RWPE2 (cell line): ENCODE results near the gene UROD.
A peak's percentile ranks its signal among the peaks of the same experiment; 100 is the strongest.

Source experiments
- ATAC-seq: fragments of 200-7000 bp; cut with Tn5 transposase; 3 replicates; pipeline ENCODE4 v1.9.1; 2021; ENCODE audit warnings: low read depth
- DNase-seq: peaks from one replicate; pipeline ENCODE4 v3.0.0-alpha.2; 2020; ENCODE audit warnings: low spot score
- H3K27ac ChIP-seq: fragments of 450-650 bp; 2 replicates; pipeline ENCODE4 v1.5.1; 2017; ENCODE audit warnings: mild to moderate bottlenecking; ENCODE audit not compliant: poor library complexity, severe bottlenecking
- H3K27me3 ChIP-seq: fragments of 250-450 bp; sonication (Bioruptor Pico); 2 replicates; pipeline ENCODE4 v1.5.1; 2021; ENCODE audit warnings: mild to moderate bottlenecking, moderate library complexity; ENCODE audit not compliant: insufficient read depth, poor library complexity, severe bottlenecking
- H3K36me3 ChIP-seq: fragments of 250-450 bp; sonication (Bioruptor Pico); 2 replicates; pipeline ENCODE4 v1.5.1; 2020; ENCODE audit warnings: low read depth, mild to moderate bottlenecking, moderate library complexity
- H3K4me1 ChIP-seq: fragments of 250-450 bp; sonication (Bioruptor Pico); 2 replicates; pipeline ENCODE4 v1.5.1; 2021; ENCODE audit warnings: mild to moderate bottlenecking, moderate library complexity; ENCODE audit not compliant: insufficient read depth, poor library complexity, severe bottlenecking
- H3K4me3 ChIP-seq: fragments of 250-450 bp; sonication (Bioruptor Pico); 2 replicates; pipeline ENCODE4 v1.5.1; 2021; ENCODE audit warnings: mild to moderate bottlenecking, moderate library complexity; ENCODE audit not compliant: severe bottlenecking
- H3K9me3 ChIP-seq: fragments of 250-450 bp; sonication (Bioruptor Pico); 2 replicates; pipeline ENCODE4 v1.5.1; 2021; ENCODE audit warnings: mild to moderate bottlenecking, moderate library complexity; ENCODE audit not compliant: severe bottlenecking
- TF ChIP-seq, protein P1 (sequence below): fragments of 450-650 bp; IDR thresholded peaks from one replicate; pipeline ENCODE4 v1.5.1; 2017; ENCODE audit warnings: mild to moderate bottlenecking, moderate library complexity; ENCODE audit not compliant: poor library complexity, severe bottlenecking

UROD gene

DNA sequence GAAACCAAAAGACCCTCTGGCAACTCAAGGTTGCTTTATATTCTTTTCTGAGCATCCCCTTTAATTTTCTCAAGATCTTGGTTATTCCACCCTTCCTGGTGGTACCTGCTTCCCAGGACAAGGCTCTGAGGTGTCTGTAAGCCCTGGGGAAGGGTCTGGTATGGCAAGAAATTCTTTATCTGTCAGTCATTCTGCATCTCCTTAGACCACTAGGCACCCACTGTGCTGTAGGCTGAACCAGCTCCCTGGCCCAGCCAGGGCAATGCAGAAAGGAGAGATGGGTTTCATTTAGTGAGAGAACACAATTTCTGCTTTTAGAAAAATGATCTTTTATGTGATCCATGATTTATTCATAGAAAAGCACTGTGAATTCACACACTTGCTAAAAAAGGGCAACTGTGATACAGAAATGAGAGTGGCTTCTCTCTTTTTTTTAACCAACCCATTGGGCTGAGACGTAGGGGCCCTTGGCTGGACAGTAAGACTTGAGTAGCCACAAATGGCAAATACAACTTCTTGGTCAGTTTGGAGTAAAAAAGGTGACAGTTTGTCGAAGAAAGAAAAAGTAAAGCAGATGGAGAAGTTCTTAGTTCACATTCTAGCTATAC, 4.1 kb downstream of the UROD start:
- H3K4me3 ChIP-seq, result no peak overlapping the region

DNA sequence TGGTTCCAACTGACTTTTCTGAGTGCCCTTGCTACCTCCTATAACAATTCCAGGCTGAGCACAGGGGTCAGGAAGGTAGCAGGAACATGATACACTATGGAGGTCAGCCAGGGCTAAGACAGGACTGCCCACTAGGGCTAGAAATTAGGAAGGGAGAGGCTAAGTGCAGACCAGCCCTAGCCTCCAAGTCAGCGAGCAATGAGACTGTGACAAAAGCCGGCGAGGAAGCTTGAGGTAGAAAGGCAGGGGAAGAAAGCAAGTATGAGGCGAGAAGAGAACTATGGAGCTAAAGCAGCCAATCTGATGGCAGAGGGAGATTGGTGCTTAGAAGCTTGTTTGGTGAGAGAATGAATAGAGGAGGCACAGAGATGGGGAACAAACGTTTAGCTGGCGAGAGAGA, 4.7 kb downstream of the UROD start:
- Histone ChIP-seq H3K27ac (no peak overlapping the region), H3K9me3 (no peaks in the 10 kb centered on the region), H3K4me1 (no peaks in the 10 kb centered on the region), H3K4me3 (no peak overlapping the region), H3K27me3 (no peaks in the 10 kb centered on the region), H3K36me3 (peaks cover 20% of the 10 kb centered on the region)
- DNase-seq (no peak), ATAC-seq (no peak)
- TF ChIP-seq, protein P1, sequence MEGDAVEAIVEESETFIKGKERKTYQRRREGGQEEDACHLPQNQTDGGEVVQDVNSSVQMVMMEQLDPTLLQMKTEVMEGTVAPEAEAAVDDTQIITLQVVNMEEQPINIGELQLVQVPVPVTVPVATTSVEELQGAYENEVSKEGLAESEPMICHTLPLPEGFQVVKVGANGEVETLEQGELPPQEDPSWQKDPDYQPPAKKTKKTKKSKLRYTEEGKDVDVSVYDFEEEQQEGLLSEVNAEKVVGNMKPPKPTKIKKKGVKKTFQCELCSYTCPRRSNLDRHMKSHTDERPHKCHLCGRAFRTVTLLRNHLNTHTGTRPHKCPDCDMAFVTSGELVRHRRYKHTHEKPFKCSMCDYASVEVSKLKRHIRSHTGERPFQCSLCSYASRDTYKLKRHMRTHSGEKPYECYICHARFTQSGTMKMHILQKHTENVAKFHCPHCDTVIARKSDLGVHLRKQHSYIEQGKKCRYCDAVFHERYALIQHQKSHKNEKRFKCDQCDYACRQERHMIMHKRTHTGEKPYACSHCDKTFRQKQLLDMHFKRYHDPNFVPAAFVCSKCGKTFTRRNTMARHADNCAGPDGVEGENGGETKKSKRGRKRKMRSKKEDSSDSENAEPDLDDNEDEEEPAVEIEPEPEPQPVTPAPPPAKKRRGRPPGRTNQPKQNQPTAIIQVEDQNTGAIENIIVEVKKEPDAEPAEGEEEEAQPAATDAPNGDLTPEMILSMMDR, result no peak

More for the DNA sequence above, 4.1 kb downstream of the UROD start:
- H3K4me1 ChIP-seq, result peaks cover 4% of the 10 kb centered on the region
- H3K9me3 ChIP-seq, result no peaks in the 10 kb centered on the region
- ATAC-seq (no peak), DNase-seq (no peak)
- H3K36me3 ChIP-seq, result peaks cover 20% of the 10 kb centered on the region
- H3K27ac ChIP-seq, result no peak overlapping the region
- TF ChIP-seq, protein P1, result no peak
- H3K27me3 ChIP-seq, result no peaks in the 10 kb centered on the region

DNA sequence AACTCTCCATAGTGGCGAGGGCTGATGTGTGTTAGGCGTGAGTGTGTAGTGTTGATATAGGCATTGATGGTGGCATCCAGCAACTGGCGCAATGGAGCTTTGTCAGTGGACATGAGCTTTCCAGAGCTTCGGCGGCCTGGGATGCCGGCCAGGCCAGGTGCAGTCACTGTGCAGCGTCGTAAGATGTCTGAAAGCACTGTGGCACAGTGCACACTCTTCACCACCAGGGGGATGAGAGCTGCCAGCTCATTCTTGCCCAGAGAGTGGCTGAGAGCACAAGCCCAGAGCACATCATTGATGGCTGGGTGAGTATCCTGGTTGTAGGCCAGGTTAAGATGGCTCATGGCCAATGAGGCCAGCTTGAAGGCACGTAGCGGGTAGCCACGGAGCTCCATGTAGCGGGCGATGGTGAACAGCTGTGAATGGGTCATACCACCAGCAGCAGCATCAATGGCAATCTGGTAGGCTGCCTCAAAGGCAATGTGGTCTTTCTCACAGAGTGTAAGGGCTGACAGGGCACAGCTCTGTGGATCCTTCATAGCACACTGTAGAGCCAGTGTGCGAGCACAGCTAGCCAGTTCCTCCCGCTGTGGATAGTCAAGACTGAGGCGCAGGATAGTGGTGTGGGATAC, 6.7 kb downstream of the UROD start:
- H3K27me3 ChIP-seq, result no peaks in the 10 kb centered on the region
- no peak overlapping the region for H3K27ac ChIP-seq
- ATAC-seq, result peak; percentile 88
- no peaks in the 10 kb centered on the region for H3K4me1 ChIP-seq
- H3K4me3 ChIP-seq, result no peak overlapping the region
- H3K9me3 ChIP-seq, result no peaks in the 10 kb centered on the region
- H3K36me3 ChIP-seq, result peaks cover 17% of the 10 kb centered on the region
- TF ChIP-seq, protein P1, result peak; percentile 69
- DNase-seq, result no peak

DNA sequence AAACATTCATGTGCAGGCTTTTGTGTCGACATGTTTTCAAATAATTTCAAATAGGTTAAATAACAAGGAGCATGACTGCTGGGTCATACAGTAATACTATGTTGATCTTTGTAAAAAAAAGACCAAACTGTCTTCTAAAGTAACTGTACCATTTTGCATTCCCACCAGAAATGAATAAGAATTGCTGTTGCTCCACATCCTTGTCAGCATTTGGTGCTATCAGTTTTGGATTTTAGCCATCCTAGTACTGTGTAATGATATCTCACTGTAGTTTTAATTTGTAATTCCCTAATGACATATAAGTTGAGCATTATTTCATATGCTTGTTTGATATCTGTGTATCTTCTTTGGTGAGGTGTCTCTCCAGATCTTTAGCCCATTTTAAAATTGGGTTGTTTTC, 11.6 kb downstream of the UROD start:
- DNase-seq (no peak), ATAC-seq (no peak)
- H3K27me3 ChIP-seq, result no peaks in the 10 kb centered on the region
- H3K9me3 ChIP-seq, result no peaks in the 10 kb centered on the region
- no peaks in the 10 kb centered on the region for H3K36me3 ChIP-seq
- H3K4me1 ChIP-seq, result no peaks in the 10 kb centered on the region
- TF ChIP-seq, protein P1, result no peak
- no peak overlapping the region for H3K27ac ChIP-seq
- H3K4me3 ChIP-seq, result no peak overlapping the region

DNA sequence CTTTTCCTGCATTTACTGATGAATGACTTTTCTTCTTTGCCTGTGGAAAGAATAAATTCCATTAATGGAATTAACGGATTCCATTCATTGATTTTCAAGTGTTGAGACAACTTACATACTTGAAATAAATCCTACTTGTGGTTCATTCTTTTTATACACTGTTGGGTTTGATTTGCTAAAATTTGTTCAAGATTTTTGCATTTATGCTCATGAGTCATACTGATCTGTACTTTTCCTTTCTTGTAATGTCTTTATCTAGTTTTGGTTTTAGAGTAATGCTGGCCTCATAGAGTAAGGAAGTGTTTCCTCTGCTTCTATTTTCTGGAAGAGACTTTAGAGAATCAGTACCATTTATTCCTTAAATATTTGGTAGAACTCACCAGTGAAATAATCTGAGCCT, 14.4 kb downstream of the UROD start:
- H3K27me3 ChIP-seq, result no peaks in the 10 kb centered on the region
- no peak overlapping the region for H3K4me3 ChIP-seq
- ATAC-seq, result no peak
- no peaks in the 10 kb centered on the region for H3K4me1 ChIP-seq
- DNase-seq, result no peak
- TF ChIP-seq, protein P1, result no peak
- H3K27ac ChIP-seq, result no peak overlapping the region
- no peaks in the 10 kb centered on the region for H3K9me3 ChIP-seq
- H3K36me3 ChIP-seq, result no peaks in the 10 kb centered on the region
